ENCODE results near the gene CFAP52.

- TF ChIP-seq CTCF (conservative IDR thresholded peaks at IDR 0.05), result no peak
- no peak for TF ChIP-seq ZFX (IDR thresholded peaks at IDR 0.05)
Measured at GRCh38 chr17:9606453-9606852, 30.0 kb downstream of the CFAP52 start.

Measured in C4-2B (cell line).